HAP-1 (cell line): ENCODE measurements around the gene PCDH7.

Experiments
- DNase-seq, 2 experiments: peaks; one replicate each; pipeline ENCODE4 v3.0.0-alpha.2; 2016 to 2020; ENCODE audit warnings: low spot score in 2 of 2
- H3K27me3 ChIP-seq: fragments of 250-450 bp; sonication (Bioruptor Pico); 2 replicates; pipeline ENCODE4 v1.5.1; 2020; ENCODE audit warnings: low read depth, mild to moderate bottlenecking, moderate library complexity
- H3K36me3 ChIP-seq: fragments of 250-450 bp; sonication (Bioruptor Pico); replicated peaks from 2 replicates; pipeline ENCODE4 v1.5.1; 2020; ENCODE audit warnings: mild to moderate bottlenecking
- H3K4me1 ChIP-seq: fragments of 250-450 bp; sonication (Bioruptor Pico); 2 replicates; pipeline ENCODE4 v1.5.1; 2020; ENCODE audit warnings: mild to moderate bottlenecking
- H3K4me3 ChIP-seq: fragments of 250-450 bp; sonication (Bioruptor Pico); 2 replicates; pipeline ENCODE4 v1.5.1; 2020; ENCODE audit warnings: mild to moderate bottlenecking, moderate library complexity
- H3K9me3 ChIP-seq: fragments of 250-450 bp; sonication (Bioruptor Pico); 2 replicates; pipeline ENCODE4 v1.5.1; 2020; ENCODE audit warnings: mild to moderate bottlenecking, moderate library complexity
- in situ Hi-C: fragments of 300-500 bp; cut with MboI; formaldehyde crosslinking; loops from 3 replicates; pipeline ENCODE4 v1.14.3; 2020; ENCODE audit warnings: low sequenced_read_pairs, inconsistent platforms, mixed read lengths

PCDH7 gene

DNA sequence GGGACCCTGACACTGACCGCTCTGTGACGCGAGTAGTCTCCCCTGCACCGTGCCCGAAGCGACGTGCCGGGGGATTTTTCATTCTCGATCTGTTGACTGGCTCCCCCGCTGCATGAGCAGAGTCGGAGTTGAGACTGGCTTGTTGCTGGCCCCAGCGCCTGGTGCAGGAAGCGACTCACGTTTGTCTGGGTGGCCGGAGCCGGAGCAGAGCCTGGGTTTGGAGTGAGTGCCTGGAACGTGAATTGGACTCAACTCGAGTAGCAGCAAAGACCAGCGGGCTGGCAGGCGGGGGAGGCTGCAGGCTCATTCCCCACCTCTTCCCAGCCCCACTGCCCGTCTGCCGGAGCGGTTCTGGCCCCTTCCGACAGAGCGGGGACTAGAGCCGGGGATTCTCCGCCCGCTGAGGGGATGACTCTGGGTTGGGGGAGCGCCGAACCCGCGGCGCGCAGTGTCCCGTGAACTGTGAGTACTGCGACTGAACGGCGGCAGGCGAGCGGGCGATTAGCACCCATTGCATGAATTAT, 554 bp downstream of the PCDH7 start:
- in situ Hi-C loops, result loop anchor here (5.0 to 25.0 kb wide), 2 partner anchors 322 to 592 kb away; no protein-coding TSS in a partner anchor
- no peaks in the 10 kb centered on the region for H3K9me3 ChIP-seq
- no peaks in the 10 kb centered on the region for H3K36me3 ChIP-seq
- peak overlapping the region; percentile 38 for H3K4me3 ChIP-seq
- H3K4me1 ChIP-seq, result peaks cover 14% of the 10 kb centered on the region; the same call in 1 of the 2 replicates
- H3K27me3 ChIP-seq, result peaks cover 22% of the 10 kb centered on the region
- DNase-seq, result peak; percentile 23 to 63

DNA sequence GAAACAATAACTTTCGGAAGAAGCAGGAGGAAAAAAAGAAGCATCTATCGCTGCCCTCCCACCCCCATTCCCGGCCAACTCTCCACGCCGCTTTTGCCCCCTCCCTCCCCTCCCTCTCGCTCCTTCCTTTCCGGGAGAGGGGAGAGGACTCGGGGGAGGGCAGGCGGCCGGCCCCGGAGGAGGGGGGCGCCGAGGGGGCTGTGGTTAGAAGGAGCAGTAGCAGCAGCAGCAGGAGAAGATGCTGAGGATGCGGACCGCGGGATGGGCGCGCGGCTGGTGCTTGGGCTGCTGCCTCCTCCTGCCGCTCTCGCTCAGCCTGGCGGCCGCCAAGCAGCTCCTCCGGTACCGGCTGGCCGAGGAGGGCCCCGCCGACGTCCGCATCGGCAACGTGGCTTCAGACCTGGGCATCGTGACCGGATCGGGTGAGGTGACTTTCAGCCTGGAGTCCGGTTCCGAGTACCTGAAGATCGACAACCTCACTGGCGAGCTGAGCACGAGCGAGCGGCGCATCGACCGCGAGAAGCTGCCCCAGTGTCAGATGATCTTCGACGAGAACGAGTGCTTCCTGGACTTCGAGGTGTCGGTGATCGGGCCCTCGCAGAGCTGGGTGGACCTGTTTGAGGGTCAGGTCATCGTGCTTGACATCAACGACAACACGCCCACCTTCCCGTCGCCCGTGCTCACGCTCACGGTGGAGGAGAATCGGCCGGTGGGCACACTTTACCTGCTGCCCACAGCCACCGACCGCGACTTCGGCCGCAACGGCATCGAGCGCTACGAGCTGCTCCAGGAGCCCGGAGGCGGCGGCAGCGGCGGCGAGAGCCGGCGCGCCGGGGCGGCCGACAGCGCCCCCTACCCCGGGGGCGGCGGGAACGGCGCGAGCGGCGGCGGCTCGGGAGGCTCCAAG, 1.3 kb downstream of the PCDH7 start:
- Histone ChIP-seq H3K36me3 (no peaks in the 10 kb centered on the region), H3K9me3 (no peaks in the 10 kb centered on the region), H3K27me3 (peaks cover 22% of the 10 kb centered on the region), H3K4me3 (peak overlapping the region; percentile 38), H3K4me1 (peaks cover 9% of the 10 kb centered on the region; the same call in 1 of the 2 replicates)
- DNase-seq, result peak; percentile 45 to 67
- in situ Hi-C loops, result loop anchor here (5.0 to 25.0 kb wide), 2 partner anchors 321 to 591 kb away; no protein-coding TSS in a partner anchor

DNA sequence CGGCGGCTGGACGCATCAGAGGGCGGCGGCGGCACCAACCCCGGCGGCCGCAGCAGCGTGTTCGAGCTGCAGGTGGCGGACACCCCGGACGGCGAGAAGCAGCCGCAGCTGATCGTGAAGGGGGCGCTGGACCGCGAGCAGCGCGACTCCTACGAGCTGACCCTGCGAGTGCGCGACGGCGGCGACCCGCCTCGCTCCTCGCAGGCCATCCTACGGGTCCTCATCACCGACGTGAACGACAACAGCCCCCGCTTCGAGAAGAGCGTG, 1.9 kb downstream of the PCDH7 start:
- peaks cover 22% of the 10 kb centered on the region for H3K27me3 ChIP-seq
- no peak for DNase-seq
- peak overlapping the region; percentile 17 for H3K4me3 ChIP-seq
- 0 out of 2 replicates have a peak, but pooled peaks cover 7% of the 10 kb centered on the region for H3K4me1 ChIP-seq
- in situ Hi-C loops, result loop anchor here (5.0 to 25.0 kb wide), 2 partner anchors 320 to 590 kb away; no protein-coding TSS in a partner anchor
- no peaks in the 10 kb centered on the region for H3K9me3 ChIP-seq
- no peaks in the 10 kb centered on the region for H3K36me3 ChIP-seq

- no peaks in the 10 kb centered on the region for H3K36me3 ChIP-seq
- in situ Hi-C loops, result loop anchor here (5.0 to 25.0 kb wide), 2 partner anchors 320 to 590 kb away; no protein-coding TSS in a partner anchor
- H3K4me3 ChIP-seq, result peak overlapping the region; percentile 17
- 0 out of 2 replicates have a peak, but pooled peaks cover 7% of the 10 kb centered on the region for H3K4me1 ChIP-seq
- H3K27me3 ChIP-seq, result peaks cover 22% of the 10 kb centered on the region
- H3K9me3 ChIP-seq, result no peaks in the 10 kb centered on the region
- no peak for DNase-seq
Measured at GRCh38 chr4:30722359-30723200, 2.4 kb downstream of the PCDH7 start.

- Histone ChIP-seq H3K27me3 (peaks cover 20% of the 10 kb centered on the region), H3K36me3 (no peaks in the 10 kb centered on the region), H3K4me3 (no peak overlapping the region), H3K9me3 (no peaks in the 10 kb centered on the region), H3K4me1 (0 out of 2 replicates have a peak, but pooled peaks cover 7% of the 10 kb centered on the region)
- in situ Hi-C loops, result loop anchor here (5.0 to 25.0 kb wide), 2 partner anchors 319 to 589 kb away; no protein-coding TSS in a partner anchor
- DNase-seq, result no peak
Measured at GRCh38 chr4:30723201-30723955, 3.2 kb downstream of the PCDH7 start.

DNA sequence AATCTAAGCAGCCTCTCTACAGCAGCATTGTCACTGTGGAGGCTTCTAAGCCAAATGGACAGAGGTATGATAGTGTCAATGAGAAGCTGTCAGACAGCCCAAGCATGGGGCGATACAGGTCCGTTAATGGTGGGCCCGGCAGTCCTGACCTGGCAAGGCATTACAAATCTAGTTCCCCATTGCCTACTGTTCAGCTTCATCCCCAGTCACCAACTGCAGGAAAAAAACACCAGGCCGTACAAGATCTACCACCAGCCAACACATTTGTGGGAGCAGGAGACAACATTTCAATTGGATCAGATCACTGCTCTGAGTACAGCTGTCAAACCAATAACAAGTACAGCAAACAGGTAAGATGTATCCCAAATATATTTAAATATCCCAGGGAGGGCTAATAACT, 4.1 kb downstream of the PCDH7 start:
- Histone ChIP-seq H3K27me3 (peaks cover 14% of the 10 kb centered on the region), H3K4me3 (no peak overlapping the region), H3K9me3 (no peaks in the 10 kb centered on the region), H3K36me3 (no peaks in the 10 kb centered on the region), H3K4me1 (0 out of 2 replicates have a peak, but pooled peaks cover 1% of the 10 kb centered on the region)
- in situ Hi-C loops, result loop anchor here (5.0 to 25.0 kb wide), 2 partner anchors 318 to 588 kb away; no protein-coding TSS in a partner anchor
- no peak for DNase-seq

DNA sequence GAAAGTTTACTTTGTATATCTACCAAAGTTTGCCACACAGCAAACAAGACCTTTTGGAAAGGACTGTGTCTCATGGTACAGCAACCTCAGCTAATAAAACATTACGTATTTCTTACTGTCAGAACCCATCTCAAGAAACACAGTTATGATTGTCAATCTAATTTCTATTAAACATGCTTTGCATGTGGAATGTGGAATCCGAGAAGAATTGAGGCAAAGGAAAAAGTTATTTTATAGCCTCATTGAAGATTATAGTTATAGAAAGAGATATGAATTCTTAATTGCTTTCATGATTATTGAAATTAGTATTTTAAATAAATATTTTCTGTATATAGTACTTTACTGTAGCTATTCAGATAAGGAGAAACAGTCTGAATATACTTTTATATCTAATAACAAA, 5.4 kb downstream of the PCDH7 start:
- peaks cover 9% of the 10 kb centered on the region for H3K27me3 ChIP-seq
- H3K4me3 ChIP-seq, result no peak overlapping the region
- no peak for DNase-seq
- no peaks in the 10 kb centered on the region for H3K9me3 ChIP-seq
- no peaks in the 10 kb centered on the region for H3K4me1 ChIP-seq
- in situ Hi-C loops, result no loop called here
- no peaks in the 10 kb centered on the region for H3K36me3 ChIP-seq

DNA sequence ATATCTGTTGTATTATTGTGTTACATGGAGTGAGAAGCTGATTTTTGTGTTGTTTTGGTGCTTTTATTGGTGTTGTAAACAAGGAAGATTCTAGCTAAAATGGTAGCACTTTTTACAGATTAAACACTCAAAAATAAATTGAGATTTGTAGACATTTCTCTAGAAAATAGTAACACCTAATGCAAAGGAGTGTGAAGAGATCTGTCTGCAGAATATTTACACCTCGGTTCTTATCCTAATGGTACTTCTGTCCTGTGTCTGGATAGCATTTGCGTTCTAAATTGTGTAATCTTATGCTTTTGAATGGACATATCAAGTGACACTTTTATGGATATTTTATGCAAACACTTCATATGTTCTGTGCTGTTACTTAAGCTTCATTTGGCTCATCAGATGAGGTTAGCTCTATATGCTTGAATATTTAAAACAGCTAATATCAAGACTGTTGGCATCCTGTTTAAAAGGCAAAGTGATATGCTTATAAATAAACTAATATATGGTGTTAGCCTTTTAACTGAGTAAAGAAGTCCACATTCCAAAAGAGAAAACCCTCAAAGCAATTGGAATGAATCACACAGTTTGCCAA, 6.0 kb downstream of the PCDH7 start:
- H3K9me3 ChIP-seq, result no peaks in the 10 kb centered on the region
- H3K4me1 ChIP-seq, result no peaks in the 10 kb centered on the region
- no peak overlapping the region for H3K4me3 ChIP-seq
- no peak for DNase-seq
- no peaks in the 10 kb centered on the region for H3K36me3 ChIP-seq
- H3K27me3 ChIP-seq, result peaks cover 5% of the 10 kb centered on the region
- in situ Hi-C loops, result no loop called here

GRCh38 chr4:30727409-30727808, 7.2 kb downstream of the PCDH7 start:
- Histone ChIP-seq H3K4me3 (no peak overlapping the region), H3K9me3 (no peaks in the 10 kb centered on the region), H3K36me3 (no peaks in the 10 kb centered on the region), H3K4me1 (no peaks in the 10 kb centered on the region), H3K27me3 (no peaks in the 10 kb centered on the region)
- in situ Hi-C loops, result no loop called here
- DNase-seq, result no peak

GRCh38 chr4:30728311-30728710, 8.1 kb downstream of the PCDH7 start:
- H3K4me1 ChIP-seq, result no peaks in the 10 kb centered on the region
- H3K36me3 ChIP-seq, result no peaks in the 10 kb centered on the region
- no peak for DNase-seq
- H3K4me3 ChIP-seq, result no peak overlapping the region
- in situ Hi-C loops, result no loop called here
- H3K27me3 ChIP-seq, result no peaks in the 10 kb centered on the region
- H3K9me3 ChIP-seq, result no peaks in the 10 kb centered on the region

GRCh38 chr4:30743897-30744296, 23.7 kb downstream of the PCDH7 start:
- no peaks in the 10 kb centered on the region for H3K36me3 ChIP-seq
- H3K9me3 ChIP-seq, result no peaks in the 10 kb centered on the region
- no peak overlapping the region for H3K4me3 ChIP-seq
- H3K27me3 ChIP-seq, result no peaks in the 10 kb centered on the region
- no peaks in the 10 kb centered on the region for H3K4me1 ChIP-seq
- in situ Hi-C loops, result no loop called here
- no peak for DNase-seq

GRCh38 chr4:30744386-30744785, 24.2 kb downstream of the PCDH7 start:
- DNase-seq, result no peak

More at GRCh38 chr4:30744386-30744785, 24.2 kb downstream of the PCDH7 start:
- Histone ChIP-seq H3K9me3 (no peaks in the 10 kb centered on the region), H3K27me3 (no peaks in the 10 kb centered on the region), H3K4me1 (no peaks in the 10 kb centered on the region), H3K36me3 (no peaks in the 10 kb centered on the region), H3K4me3 (no peak overlapping the region)
- in situ Hi-C loops, result no loop called here
